Endodermal cell (in vitro differentiated cells): ENCODE measurements around the gene MFSD6L. TPM values are rescaled to one million over a fixed set of nuclear protein-coding genes. Genes with fewer than 3 reads are reported as not detected.
A peak's percentile ranks its signal among the peaks of the same experiment; 100 is the strongest.

Experiments
- DNase-seq: peaks from one replicate; pipeline ENCODE4 v3.0.0-alpha.2; 2017
- H3K27ac ChIP-seq: 2 replicates; pipeline ENCODE4 v1.5.1; 2013; ENCODE audit warnings: mild to moderate bottlenecking, low read depth, low read length, moderate library complexity
- H3K27me3 ChIP-seq: 2 replicates; pipeline ENCODE4 v1.6.1; 2013; ENCODE audit warnings: mild to moderate bottlenecking, low read length, moderate library complexity; ENCODE audit not compliant: insufficient read depth, control insufficient read depth, poor library complexity, severe bottlenecking
- H3K36me3 ChIP-seq: 2 replicates; pipeline ENCODE4 v1.7.0; 2013; ENCODE audit warnings: mild to moderate bottlenecking, low read length, moderate library complexity; ENCODE audit not compliant: control insufficient read depth, insufficient read depth
- H3K4me1 ChIP-seq: one replicate; pipeline ENCODE4 v1.7.0; 2013; ENCODE audit warnings: low read length; ENCODE audit not compliant: control insufficient read depth, insufficient read depth
- H3K4me3 ChIP-seq: 2 replicates; pipeline ENCODE4 v1.5.1; 2013; ENCODE audit warnings: mild to moderate bottlenecking, low read length, moderate library complexity
- H3K9ac ChIP-seq: 2 replicates; pipeline ENCODE4 v1.6.1; 2013; ENCODE audit warnings: mild to moderate bottlenecking, low read length, moderate library complexity; ENCODE audit not compliant: poor library complexity, severe bottlenecking; ENCODE audit errors: extremely low read depth
- H3K9me3 ChIP-seq: 2 replicates; pipeline ENCODE4 v1.6.1; 2013; ENCODE audit warnings: mild to moderate bottlenecking, low read length, moderate library complexity; ENCODE audit not compliant: control insufficient read depth
- H3K27ac Mint-ChIP-seq: 2 replicates; pipeline ENCODE4 v1.8.0; 2020; ENCODE audit warnings: mixed read lengths
- H3K27me3 Mint-ChIP-seq: 2 replicates; pipeline ENCODE4 v1.8.0; 2021; ENCODE audit warnings: mild to moderate bottlenecking, mixed read lengths; ENCODE audit not compliant: insufficient read depth
- H3K36me3 Mint-ChIP-seq: 2 replicates; pipeline ENCODE4 v1.8.0; 2020; ENCODE audit warnings: low read depth, mixed read lengths
- H3K4me1 Mint-ChIP-seq: 2 replicates; pipeline ENCODE4 v1.8.0; 2020; ENCODE audit warnings: mixed read lengths
- H3K4me3 Mint-ChIP-seq: 2 replicates; pipeline ENCODE4 v1.8.0; 2020; ENCODE audit warnings: mild to moderate bottlenecking, moderate library complexity, mixed read lengths
- H3K9me3 Mint-ChIP-seq: 2 replicates; pipeline ENCODE4 v1.8.0; 2020; ENCODE audit warnings: mild to moderate bottlenecking, mixed read lengths
- WGBS, 2 experiments: methylation state at CpG; one replicate each; pipeline versions ENCODE4 v1.1.5 to v1.1.7; 2013; ENCODE audit warnings: missing lambda C conversion rate in 2 of 2, mixed read lengths in 1 of 2; ENCODE audit not compliant: insufficient coverage in 1 of 2, insufficient read length in 1 of 2; 5-methylcytosine and 5-hydroxymethylcytosine counted together
- total RNA-seq, 2 donors: library from RNA; stranded (reverse); fragmentation: NEBNext Ultra II Directional in 1 of 2; extraction: Animal tissue kit (Norgen Biotek cat#: 25700) in 1 of 2; gene quantifications; 2 replicates in 1 of 2; 3 replicates in 1 of 2; pipeline ENCODE4 v1.2.1, GENCODE V29; 2021
- TF ChIP-seq, protein P1 (sequence below): fragments of 200-600 bp; sonication (generic); conservative IDR thresholded peaks from 2 replicates; pipeline ENCODE4 v1.5.0; 2021; ENCODE audit warnings: antibody characterized with exemption, mild to moderate bottlenecking

Gene MFSD6L
- total RNA-seq, 2 donors from 2014 or later: 3.3 to 5.1 TPM

DNA sequence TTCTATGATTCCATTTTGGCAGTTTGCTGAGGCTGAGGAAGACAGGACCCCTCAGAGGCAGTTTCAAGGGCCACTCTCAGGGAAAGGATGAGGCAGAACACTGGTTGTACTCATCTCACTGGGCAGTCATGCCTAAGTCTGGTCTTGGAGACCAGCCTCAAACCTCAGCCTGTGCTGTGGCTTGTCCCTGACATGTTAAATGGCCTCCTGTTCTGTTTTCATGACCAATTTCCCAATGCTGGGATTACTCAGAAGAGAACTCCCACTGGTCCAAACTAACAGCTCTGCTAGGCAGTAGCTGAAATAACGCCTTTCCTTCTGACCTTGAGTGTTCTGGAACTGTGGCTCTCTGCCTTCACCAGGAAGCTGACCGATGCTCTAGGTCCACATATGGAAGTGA is 32.4 kb downstream of the MFSD6L start:
- 92 to 100% methylated on average over 2 of the region's 2 CpGs for WGBS, 2 experiments
- Histone ChIP-seq H3K9ac (no peak overlapping the region), H3K36me3 (no peaks in the 10 kb centered on the region), H3K27ac (no peak overlapping the region), H3K4me3 (no peak overlapping the region), H3K9me3 (peaks cover 21% of the 10 kb centered on the region), H3K4me1 (no peaks in the 10 kb centered on the region), H3K27me3 (no peaks in the 10 kb centered on the region)
- H3K4me1 Mint-ChIP-seq: peaks cover 5% of the 10 kb centered on the region
- H3K27me3 Mint-ChIP-seq: no peaks in the 10 kb centered on the region
- DNase-seq: no peak
- H3K9me3 Mint-ChIP-seq: peaks cover 13% of the 10 kb centered on the region
- TF ChIP-seq, protein P1, sequence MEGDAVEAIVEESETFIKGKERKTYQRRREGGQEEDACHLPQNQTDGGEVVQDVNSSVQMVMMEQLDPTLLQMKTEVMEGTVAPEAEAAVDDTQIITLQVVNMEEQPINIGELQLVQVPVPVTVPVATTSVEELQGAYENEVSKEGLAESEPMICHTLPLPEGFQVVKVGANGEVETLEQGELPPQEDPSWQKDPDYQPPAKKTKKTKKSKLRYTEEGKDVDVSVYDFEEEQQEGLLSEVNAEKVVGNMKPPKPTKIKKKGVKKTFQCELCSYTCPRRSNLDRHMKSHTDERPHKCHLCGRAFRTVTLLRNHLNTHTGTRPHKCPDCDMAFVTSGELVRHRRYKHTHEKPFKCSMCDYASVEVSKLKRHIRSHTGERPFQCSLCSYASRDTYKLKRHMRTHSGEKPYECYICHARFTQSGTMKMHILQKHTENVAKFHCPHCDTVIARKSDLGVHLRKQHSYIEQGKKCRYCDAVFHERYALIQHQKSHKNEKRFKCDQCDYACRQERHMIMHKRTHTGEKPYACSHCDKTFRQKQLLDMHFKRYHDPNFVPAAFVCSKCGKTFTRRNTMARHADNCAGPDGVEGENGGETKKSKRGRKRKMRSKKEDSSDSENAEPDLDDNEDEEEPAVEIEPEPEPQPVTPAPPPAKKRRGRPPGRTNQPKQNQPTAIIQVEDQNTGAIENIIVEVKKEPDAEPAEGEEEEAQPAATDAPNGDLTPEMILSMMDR: no peak
- H3K4me3 Mint-ChIP-seq: no peak overlapping the region
- no peaks in the 10 kb centered on the region for H3K36me3 Mint-ChIP-seq
- no peak overlapping the region for H3K27ac Mint-ChIP-seq

DNA sequence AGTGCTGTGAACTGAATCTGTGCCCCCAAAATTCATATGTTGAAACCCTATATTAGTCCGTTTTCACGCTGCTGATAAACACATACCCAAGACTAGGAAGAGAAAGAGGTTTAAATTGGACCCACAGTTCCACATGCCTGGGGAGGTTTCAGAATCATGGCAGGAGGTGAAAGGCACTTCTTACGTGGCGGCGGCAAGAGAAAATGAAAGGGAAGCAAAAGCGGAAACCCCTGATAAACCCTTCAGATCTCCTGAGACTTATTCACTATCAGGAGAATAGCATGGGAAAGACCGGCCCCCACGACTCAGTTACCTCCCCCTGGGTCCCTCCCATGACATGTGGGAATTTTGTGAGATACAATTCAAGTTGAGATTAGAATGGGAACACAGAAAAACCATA is 37.2 kb downstream of the MFSD6L start:
- WGBS, 2 experiments: 83 to 93% methylated on average over 4 to 8 of the region's 8 CpGs
- H3K4me3 ChIP-seq: peak overlapping the region; percentile 7
- no peaks in the 10 kb centered on the region for H3K27me3 ChIP-seq
- DNase-seq: no peak
- no peaks in the 10 kb centered on the region for H3K4me1 Mint-ChIP-seq
- peaks cover 19% of the 10 kb centered on the region for H3K9me3 ChIP-seq
- peaks cover 13% of the 10 kb centered on the region for H3K9me3 Mint-ChIP-seq
- no peak overlapping the region for H3K27ac ChIP-seq
- no peak overlapping the region for H3K9ac ChIP-seq
- no peaks in the 10 kb centered on the region for H3K36me3 ChIP-seq
- no peaks in the 10 kb centered on the region for H3K4me1 ChIP-seq
- H3K27me3 Mint-ChIP-seq: peaks cover 22% of the 10 kb centered on the region
- no peak overlapping the region for H3K27ac Mint-ChIP-seq
- H3K4me3 Mint-ChIP-seq: no peak overlapping the region
- no peaks in the 10 kb centered on the region for H3K36me3 Mint-ChIP-seq
- TF ChIP-seq, protein P1: no peak

DNA sequence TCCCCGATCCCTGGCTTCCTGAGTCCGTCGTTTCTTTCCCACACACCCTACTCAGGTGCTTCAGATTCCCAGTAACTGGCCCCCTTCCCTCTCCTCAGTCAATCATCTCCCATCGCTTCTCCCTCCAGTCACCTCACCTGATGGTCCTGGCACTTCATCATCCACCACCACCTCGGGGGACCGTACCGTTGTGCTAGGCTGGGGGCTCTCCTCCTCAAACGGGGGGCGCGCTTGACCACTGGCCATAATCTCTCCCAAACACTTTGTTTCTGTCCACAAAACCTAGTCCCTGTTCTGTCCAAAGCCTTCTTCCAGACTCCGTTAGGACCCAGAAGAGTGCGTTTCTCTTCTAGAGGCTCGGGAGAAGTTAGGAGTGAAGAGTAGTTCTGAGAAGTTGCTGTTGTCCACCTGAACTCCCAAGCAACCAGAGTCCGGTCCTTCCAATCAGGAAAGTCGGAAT is 41.0 kb downstream of the MFSD6L start, which contains the start of gene SPDYE4:
SPDYE4 (minus strand) TSS at position 410 of the 460 bp plus-strand sequence; CDS start at position 246, 164 bp downstream.
- peaks cover 19% of the 10 kb centered on the region for H3K9me3 ChIP-seq
- Mint-ChIP-seq H3K4me1 (no peaks in the 10 kb centered on the region), H3K4me3 (no peak within 1 kb of the TSS), H3K27me3 (peaks cover 33% of the 10 kb centered on the region), H3K27ac (no peak within 1 kb of the TSS), H3K36me3 (no peaks in the 10 kb centered on the region), H3K9me3 (peaks cover 13% of the 10 kb centered on the region)
- no peaks in the 10 kb centered on the region for H3K36me3 ChIP-seq
- TF ChIP-seq, protein P1: no peak
- no peak within 1 kb of the TSS for H3K9ac ChIP-seq
- no peaks in the 10 kb centered on the region for H3K27me3 ChIP-seq
- no peaks in the 10 kb centered on the region for H3K4me1 ChIP-seq
- no peak for DNase-seq
- no peak within 1 kb of the TSS for H3K4me3 ChIP-seq
- 90 to 99% methylated on average over 14 to 15 of the region's 15 CpGs for WGBS, 2 experiments
- no peak within 1 kb of the TSS for H3K27ac ChIP-seq
